GM19452 (cell line): ENCODE results near the gene ZNF598.
"Not testable (repeated sequence)": the region's sequence is repeated elsewhere in the genome, so short reads cannot be mapped to it uniquely, and the experiment has no call there.

ENCODE experiments used
- ATAC-seq: cut with Tn5 transposase; IDR thresholded peaks from one replicate; pipeline ENCODE4 v1.9.1; 2021; ENCODE audit not compliant: unreplicated experiment

ZNF598 gene

GRCh38 chr16:2040787-2041522 is 31.3 kb upstream of the ZNF598 start:
- no peak for ATAC-seq

DNA sequence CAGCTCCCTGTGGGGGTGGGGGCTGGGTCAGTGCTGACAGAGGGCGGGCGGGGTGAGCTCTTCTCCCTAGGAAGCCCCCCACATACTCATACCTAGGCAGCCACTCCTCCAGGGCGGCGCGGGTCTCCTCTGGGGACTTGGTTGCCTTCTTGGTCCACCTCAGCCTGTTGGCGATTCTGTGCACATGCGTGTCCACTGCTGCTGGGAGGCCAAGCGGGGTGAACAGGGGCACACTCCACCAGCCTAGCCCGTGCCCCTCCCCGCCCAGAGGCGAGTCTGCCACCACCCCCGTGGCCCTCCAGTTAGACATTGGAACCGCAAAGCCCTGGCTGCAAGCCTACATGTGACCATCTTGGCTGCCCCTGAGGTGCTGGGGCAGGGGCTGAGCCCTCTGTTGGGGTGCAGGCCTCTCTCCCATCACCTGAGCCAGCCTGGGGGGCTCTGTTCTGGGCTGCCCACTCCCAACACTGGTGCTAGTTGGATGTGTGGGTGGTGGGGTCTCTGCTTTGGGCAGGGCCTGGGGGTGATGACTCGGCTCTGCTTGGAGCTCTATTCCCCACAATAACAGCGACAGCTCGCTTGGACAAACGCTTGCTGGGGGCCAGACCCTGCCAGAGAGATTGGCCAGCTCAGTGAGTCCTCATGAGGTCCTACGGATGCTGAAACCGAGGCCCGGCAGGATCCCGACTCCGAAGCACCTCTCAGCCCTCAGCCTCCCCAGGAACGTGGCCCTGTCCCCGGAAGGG is 30.6 kb upstream of the ZNF598 start:
- no peak for ATAC-seq

- no peak for ATAC-seq
Measured at GRCh38 chr16:2039274-2040031, 29.8 kb upstream of the ZNF598 start.

DNA sequence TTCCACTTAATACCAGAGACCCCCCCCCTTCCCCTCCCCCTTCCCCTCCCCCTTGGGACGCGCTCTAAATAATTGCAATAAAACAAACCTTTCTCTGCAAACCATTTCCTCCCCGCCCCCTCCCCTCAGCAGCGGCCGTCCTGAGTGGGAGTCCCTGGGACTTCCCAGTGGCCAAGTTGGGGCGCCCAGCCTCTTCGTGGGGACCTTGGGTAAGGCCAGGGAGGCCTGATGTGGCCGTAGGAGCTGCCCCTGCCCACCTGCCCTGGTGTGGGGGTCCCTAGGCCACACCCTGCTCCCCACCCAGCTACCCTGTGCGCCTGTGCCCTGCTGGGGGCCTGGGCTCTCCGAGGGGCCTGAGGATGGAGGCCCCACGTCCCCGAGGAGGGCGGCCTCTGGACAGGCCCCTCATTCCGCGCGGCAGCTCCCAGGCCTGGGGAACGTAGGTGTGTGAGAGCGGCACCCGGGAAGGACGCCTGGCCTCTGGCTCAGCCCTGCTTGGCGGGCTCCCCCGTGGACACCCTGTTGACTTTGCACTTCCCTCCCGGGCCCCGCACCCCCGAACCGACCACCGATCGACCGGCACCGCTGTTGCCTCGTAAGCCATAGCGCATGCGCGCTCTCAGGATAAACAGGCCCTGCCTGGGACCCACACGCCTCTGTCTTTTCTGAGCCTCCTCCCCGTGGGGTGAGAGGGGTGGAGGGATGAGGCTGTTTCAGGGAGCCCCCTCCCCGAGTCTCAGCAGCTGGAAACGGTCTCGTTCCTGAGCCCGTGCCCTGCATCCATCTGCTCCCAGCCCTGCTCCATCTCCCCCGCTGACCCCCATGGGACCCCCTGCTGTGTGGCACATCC is 29.0 kb upstream of the ZNF598 start:
- ATAC-seq = no peak

- no peak for ATAC-seq
Measured at GRCh38 chr16:2037647-2038381, 28.2 kb upstream of the ZNF598 start.

GRCh38 chr16:2037115-2037514 is 27.5 kb upstream of the ZNF598 start:
- no peak for ATAC-seq

DNA sequence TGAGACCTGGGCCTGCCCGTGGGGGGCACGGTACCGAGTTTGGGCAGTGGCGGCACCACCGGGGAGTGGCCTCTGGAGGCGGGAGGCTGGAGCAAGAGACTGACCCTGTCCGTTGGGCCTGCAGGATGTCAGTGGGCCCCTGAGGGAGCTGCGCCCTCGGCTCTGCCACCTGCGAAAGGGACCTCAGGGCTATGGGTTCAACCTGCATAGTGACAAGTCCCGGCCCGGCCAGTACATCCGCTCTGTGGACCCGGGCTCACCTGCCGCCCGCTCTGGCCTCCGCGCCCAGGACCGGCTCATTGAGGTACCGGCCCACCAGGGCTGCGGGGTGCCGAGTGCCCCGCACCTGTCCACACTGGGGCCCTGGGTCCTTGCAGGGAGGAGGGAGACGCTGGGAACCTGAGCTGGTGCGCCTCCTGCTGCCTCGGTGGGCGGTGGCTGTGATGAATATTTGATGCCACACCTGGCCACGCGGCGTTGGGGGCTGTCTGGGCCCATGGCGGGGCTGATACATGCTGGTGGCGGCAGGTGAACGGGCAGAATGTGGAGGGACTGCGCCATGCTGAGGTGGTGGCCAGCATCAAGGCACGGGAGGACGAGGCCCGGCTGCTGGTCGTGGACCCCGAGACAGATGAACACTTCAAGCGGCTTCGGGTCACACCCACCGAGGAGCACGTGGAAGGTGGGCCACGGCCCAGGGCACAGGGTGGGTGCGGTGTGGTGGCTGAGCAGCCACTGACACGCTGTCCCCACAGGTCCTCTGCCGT is 26.8 kb upstream of the ZNF598 start:
- ATAC-seq = no peak

DNA sequence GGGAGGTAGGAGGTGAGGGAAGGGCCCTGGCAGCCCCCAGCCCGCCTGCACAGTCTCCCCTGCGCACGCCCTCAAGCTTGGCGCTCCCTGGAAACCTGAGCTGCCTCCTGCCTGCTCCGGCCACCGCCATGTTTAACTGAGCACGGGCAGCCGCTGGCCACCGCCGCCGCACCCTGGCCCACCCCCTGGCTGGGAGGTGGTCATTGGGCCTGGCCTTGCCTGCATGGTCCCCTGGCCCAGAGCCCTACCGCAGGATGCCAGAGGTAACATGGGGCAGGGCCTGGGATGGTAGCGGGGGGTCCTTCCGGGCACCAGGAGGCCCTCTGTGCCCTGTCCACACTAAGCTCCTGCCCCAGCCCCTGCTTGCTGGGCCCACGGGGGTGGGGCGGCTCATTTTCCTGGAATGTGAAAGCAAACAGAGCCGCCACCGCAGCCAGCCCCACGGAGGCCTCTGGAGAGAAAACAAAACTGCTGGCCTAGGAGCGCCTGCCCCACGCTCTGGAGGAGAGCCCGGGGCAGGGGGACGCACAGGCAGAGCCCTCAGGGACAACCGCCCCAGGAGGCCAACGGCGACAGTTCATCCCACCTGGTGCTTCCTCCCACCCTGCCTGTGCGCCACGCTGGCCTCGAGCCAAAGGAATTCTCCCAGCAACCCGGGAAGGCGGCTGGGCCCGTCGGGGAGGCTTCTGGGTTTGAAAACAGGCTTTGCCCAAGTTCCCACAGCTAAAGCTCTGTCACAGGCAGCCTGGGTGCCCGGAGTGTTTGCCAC is 26.0 kb upstream of the ZNF598 start:
- no peak for ATAC-seq

- ATAC-seq = no peak
Measured at GRCh38 chr16:2034696-2035430, 25.2 kb upstream of the ZNF598 start.

DNA sequence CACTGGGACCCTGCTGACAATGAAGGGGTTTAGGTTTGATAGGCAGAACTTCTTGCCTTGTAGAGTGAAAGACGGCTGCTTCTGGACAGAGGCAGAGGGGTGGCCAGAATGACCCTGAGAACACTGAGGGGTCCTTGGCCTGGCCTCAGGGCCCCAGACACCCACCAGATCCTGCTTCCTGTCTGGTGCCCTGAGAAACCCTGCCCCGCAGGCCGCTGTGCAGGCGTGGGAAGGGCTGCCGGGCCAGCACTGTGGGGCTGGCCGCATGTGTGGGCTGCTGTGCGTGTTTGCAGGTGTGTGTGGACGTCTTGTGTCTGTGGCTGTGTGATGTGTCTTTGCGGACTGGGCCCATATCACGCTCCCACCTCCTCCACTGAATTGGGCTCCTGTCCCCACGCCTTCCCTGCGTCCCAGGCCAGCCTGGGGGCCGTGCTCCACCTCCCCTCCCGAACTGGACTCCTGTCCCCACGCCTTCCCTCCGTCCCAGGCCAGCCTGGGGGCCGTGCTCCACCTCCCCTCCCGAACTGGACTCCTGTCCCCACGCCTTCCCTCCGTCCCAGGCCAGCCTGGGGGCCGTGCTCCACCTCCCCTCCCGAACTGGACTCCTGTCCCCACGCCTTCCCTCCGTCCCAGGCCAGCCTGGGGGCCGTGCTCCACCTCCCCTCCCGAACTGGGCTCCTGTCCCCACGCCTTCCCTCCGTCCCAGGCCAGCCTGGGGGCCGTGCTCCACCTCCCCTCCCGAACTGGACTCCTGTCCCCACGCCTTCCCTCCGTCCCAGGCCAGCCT is 24.5 kb upstream of the ZNF598 start:
- ATAC-seq = not testable (repeated sequence)

- no peak for ATAC-seq
Measured at GRCh38 chr16:2033057-2033908, 23.7 kb upstream of the ZNF598 start.

DNA sequence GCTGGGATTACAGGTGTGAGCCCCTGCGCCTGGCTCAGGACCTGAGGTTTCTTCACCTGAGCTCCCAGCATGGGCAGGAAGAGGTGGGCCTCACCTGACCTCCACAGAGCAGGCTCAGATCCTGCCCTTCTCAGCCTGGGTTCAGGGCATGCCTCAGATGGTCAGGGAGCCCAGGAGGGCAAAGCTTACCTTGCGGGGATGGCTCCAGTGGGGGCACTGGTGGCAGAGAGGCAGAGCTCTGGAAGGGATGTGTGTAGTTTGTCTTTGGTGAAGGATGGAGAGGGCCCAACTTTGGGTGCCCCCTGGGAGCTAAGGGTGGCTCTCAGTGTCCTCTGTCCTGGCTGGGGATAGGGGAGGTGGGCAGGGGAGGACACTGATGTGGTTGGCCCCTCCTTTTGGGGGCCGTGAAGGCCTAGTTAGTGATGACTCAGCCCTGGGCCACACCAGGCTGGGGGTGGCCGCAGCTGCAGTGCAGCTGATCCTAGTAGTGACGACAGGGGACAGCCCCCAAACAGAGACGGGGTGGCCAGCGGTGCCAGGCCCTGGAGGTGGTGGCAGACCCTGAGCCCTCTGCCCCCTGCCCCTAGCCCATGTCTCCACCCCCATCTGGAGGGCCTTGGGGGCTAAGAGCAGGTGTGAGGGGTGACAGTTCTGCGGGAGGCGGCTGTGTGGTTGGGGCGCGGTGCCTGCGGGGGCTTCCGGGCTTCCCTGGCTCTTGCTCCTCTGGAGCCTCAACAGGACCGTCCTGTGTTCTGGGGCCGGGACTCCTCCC is 22.9 kb upstream of the ZNF598 start:
- no peak for ATAC-seq

DNA sequence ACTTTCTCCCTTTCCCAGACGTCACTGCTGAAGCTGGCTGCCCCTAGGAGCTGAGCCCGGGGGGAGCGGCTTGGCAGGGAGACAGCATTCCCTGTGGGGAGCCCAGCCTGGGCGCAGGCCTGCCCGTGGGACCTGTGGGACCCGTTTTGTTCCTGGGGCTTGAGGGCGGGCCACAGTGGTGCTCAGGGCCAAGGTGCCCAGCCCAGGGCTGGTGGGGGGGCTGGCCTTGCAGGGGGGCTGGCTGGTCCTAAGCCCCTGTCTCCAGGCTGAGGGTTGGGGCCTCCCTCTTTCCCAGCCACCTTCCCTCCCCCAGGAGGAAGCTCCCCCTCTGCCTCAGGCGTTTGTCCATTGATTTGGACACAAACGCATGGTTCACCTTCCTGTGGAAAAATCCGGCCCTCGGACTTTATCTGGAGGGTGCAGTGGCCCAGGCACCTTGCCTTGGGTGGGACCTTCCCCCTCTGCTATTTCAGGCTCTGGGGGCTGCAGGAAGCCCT is 21.5 kb upstream of the ZNF598 start:
- ATAC-seq = no peak

- no peak for ATAC-seq
Measured at GRCh38 chr16:2030036-2030435, 20.4 kb upstream of the ZNF598 start.

DNA sequence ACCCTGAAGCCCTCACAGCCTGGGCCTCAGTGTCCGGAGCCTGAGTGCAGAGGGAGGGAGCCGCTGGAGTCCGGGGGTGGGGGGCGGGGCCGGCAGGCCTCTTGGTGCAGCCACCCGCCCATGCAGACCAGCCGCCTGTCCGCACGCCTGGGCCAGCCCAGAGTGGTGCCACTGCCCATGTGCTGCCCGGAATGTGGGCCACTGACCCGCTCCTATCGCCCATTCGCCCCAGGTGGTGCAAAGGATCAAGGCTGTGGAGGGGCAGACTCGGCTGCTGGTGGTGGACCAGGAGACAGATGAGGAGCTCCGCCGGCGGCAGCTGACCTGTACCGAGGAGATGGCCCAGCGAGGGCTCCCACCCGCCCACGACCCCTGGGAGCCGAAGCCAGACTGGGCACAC is 19.7 kb upstream of the ZNF598 start:
- ATAC-seq = no peak
